Peyer's patch (tissue), 4 donors: ENCODE measurements around the gene PHEX.

ENCODE experiments used
- CTCF ChIP-seq, 6 experiments: fragments of 450-650 bp in 4 of 6; fragments of 200-600 bp in 2 of 6; sonication (generic) in 1 of 6; IDR thresholded peaks; one replicate each; pipeline ENCODE4 v1.5.1; 2017 to 2019; ENCODE audit warnings: antibody characterized with exemption in 6 of 6, mild to moderate bottlenecking in 3 of 6, moderate library complexity in 1 of 6
- POLR2A ChIP-seq, 2 donors: fragments of 450-650 bp; IDR thresholded peaks; one replicate each; pipeline ENCODE4 v1.5.1; 2017; ENCODE audit warnings: antibody characterized with exemption in 2 of 2, mild to moderate bottlenecking in 2 of 2, moderate library complexity in 2 of 2

- TF ChIP-seq CTCF (IDR thresholded peaks at IDR 0.05): no peak
- TF ChIP-seq POLR2A (IDR thresholded peaks at IDR 0.05): no peak
Observed at GRCh38 chrX:22116605-22117546, 84.8 kb downstream of the PHEX start.
